ENCODE results near the gene RAB40C. TPM values are rescaled to one million over a fixed set of nuclear protein-coding genes. Genes with fewer than 3 reads are reported as not detected.
A peak's percentile ranks its signal among the peaks of the same experiment; 100 is the strongest.

Gene RAB40C
- total and polyA plus RNA-seq, 4 donors, result 25.1 to 58.9 (median 43.9) TPM

DNA sequence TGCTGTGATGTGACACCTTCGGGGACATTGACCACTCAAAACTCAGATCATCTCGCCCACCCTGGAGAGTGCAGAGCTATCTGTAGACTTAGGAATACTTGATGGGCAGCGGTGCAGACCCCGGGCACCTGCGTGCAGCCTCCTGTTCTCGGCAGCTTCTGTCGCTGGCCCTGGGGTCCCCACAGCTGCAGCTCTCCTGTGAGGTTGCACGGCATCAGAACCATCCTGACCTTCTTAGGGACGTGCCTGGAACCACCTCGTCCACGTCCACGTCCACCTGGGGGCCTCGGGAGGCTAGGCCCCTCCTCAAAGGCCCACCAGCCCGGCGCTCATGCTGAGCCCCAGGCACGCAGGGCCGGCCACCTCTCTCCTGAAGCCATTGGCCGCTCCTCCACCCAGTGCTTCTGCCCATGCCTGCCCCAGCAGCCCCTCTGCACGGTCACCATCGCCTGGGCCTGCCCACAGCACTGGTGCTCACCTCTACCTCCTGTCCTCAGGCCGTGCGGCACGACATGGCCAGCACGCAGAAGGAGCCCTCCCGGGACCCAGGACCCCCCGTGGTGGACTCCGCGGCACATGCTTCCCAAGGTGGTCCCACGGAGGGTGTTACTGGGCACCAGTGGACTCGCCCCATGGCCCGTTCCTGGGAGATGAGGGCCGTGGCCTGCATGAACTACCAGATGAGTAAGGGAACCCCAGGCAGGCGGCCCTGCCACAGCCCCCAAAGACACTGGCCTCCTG lies 38.6 kb downstream of the RAB40C start:
- Histone ChIP-seq H3K4me3 (no peak overlapping the region), H3K36me3 (ENCODE audit: control insufficient read depth in 4 of 4, insufficient read depth in 4 of 4, low read length in 4 of 4) (peaks cover 0 to 45% (median 5%) of the 10 kb centered on the region in 4 donors), H3K27me3 (ENCODE audit: control insufficient read depth in 3 of 3, insufficient read depth in 3 of 3, low read length in 2 of 3) (no peaks in the 10 kb centered on the region), H3K9me3 (ENCODE audit: control insufficient read depth in 4 of 4, insufficient read depth in 3 of 4, low read length in 3 of 4) (no peaks in the 10 kb centered on the region), H3K27ac (ENCODE audit: low read depth in 1 of 2, low read length in 1 of 2) (peak overlapping the region in 1 of 2 donors; percentile 32), H3K4me1 (ENCODE audit: control insufficient read depth in 5 of 5, insufficient read depth in 5 of 5, low read length in 5 of 5) (peaks cover 0 to 20% (median 13%) of the 10 kb centered on the region in 5 donors), H3K9ac (ENCODE audit: insufficient read depth in 1 of 2, low read length in 2 of 2) (no peak overlapping the region)
- WGBS, 2 donors, result 95% methylated on average over 28 to 33 of the region's 33 CpGs
- ATAC-seq (ENCODE audit: insufficient read depth, low FRiP score) (no peak), DNase-seq (no peak)
- no peak for TF ChIP-seq CTCF (IDR thresholded peaks at IDR 0.05; ENCODE audit: control extremely low read depth, extremely low read depth)

- H3K4me1 ChIP-seq (ENCODE audit: control insufficient read depth in 5 of 5, insufficient read depth in 5 of 5, low read length in 5 of 5), result peaks cover 0 to 20% (median 13%) of the 10 kb centered on the region in 5 donors
- no peaks in the 10 kb centered on the region for H3K27me3 ChIP-seq (ENCODE audit: control insufficient read depth in 3 of 3, insufficient read depth in 3 of 3, low read length in 2 of 3)
- DNase-seq (no peak), ATAC-seq (ENCODE audit: insufficient read depth, low FRiP score) (no peak)
- TF ChIP-seq CTCF (IDR thresholded peaks at IDR 0.05; ENCODE audit: control extremely low read depth, extremely low read depth), result no peak
- no peaks in the 10 kb centered on the region for H3K9me3 ChIP-seq (ENCODE audit: control insufficient read depth in 4 of 4, insufficient read depth in 3 of 4, low read length in 3 of 4)
- no peak overlapping the region for H3K4me3 ChIP-seq
- H3K27ac ChIP-seq (ENCODE audit: low read depth in 1 of 2, low read length in 1 of 2), result peak overlapping the region in 1 of 2 donors; percentile 75
- H3K36me3 ChIP-seq (ENCODE audit: control insufficient read depth in 4 of 4, insufficient read depth in 4 of 4, low read length in 4 of 4), result peaks cover 0 to 51% (median 5%) of the 10 kb centered on the region in 4 donors
- WGBS, 2 donors, result 78 to 82% methylated on average over 28 to 29 of the region's 29 CpGs
- no peak overlapping the region for H3K9ac ChIP-seq (ENCODE audit: insufficient read depth in 1 of 2, low read length in 2 of 2)
Observed at GRCh38 chr16:629185-629832, 39.4 kb downstream of the RAB40C start.

GRCh38 chr16:629833-630248 lies 40.0 kb downstream of the RAB40C start:
- Histone ChIP-seq H3K4me1 (ENCODE audit: control insufficient read depth in 5 of 5, insufficient read depth in 5 of 5, low read length in 5 of 5) (peaks cover 0 to 21% (median 14%) of the 10 kb centered on the region in 5 donors), H3K9me3 (ENCODE audit: control insufficient read depth in 4 of 4, insufficient read depth in 3 of 4, low read length in 3 of 4) (no peaks in the 10 kb centered on the region), H3K27ac (ENCODE audit: low read depth in 1 of 2, low read length in 1 of 2) (peak overlapping the region in 1 of 2 donors; percentile 21), H3K36me3 (ENCODE audit: control insufficient read depth in 4 of 4, insufficient read depth in 4 of 4, low read length in 4 of 4) (peaks cover 0 to 52% (median 5%) of the 10 kb centered on the region in 4 donors), H3K27me3 (ENCODE audit: control insufficient read depth in 3 of 3, insufficient read depth in 3 of 3, low read length in 2 of 3) (no peaks in the 10 kb centered on the region), H3K4me3 (no peak overlapping the region), H3K9ac (ENCODE audit: insufficient read depth in 1 of 2, low read length in 2 of 2) (no peak overlapping the region)
- 55 to 66% methylated on average over 10 to 11 of the region's 11 CpGs for WGBS, 2 donors
- ATAC-seq (ENCODE audit: insufficient read depth, low FRiP score) (no peak), DNase-seq (peak in 1 of 3 donors; percentile 22)
- TF ChIP-seq CTCF (IDR thresholded peaks at IDR 0.05; ENCODE audit: control extremely low read depth, extremely low read depth), result no peak

Measured in lung (tissue), 12 donors.